HG03196 (cell line): ENCODE measurements around the gene ACSF3.
"Not testable (repeated sequence)": the region's sequence is repeated elsewhere in the genome, so short reads cannot be mapped to it uniquely, and the experiment has no call there.

Experiments
- ATAC-seq: cut with Tn5 transposase; IDR thresholded peaks from one replicate; pipeline ENCODE4 v1.9.1; 2021; ENCODE audit not compliant: unreplicated experiment

The ACSF3 gene

GRCh38 chr16:89072548-89073130 is 21.0 kb upstream of the ACSF3 start:
- ATAC-seq, result no peak

DNA sequence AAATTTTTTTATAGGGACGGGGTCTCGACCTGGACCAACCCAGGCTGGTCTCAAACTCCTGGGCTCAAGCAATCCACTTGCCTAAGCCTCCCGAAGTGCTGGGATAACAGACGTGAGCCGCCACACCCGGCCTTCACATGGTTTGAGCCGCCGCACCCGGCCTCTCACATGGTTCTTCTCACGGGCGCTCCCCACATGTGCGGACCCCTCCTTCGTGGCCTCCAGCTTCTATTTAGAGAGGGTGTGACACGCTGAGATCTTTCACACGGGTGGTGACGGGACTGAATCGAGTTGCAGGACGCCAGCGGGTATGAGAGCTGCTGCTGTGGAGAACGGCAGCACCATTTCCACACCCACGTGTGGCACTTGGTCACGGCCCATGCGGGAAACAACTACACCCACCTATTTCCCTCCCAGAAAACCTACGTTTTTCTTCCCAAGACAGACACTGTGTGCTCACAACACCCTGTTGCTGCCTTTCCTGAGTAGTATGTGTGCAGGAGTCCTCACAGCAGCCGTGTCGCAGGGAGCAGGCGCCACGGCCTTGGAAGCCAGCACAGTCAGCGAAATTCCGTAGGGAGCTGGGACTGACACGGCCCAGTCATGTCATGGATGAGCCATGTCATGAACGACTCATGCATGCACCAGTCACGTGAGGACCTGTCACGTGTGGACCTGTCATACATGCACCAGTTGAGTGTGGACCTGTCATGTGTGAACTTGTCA is 20.1 kb upstream of the ACSF3 start:
- no peak for ATAC-seq

- not testable (repeated sequence) for ATAC-seq
Measured at GRCh38 chr16:89074072-89074674, 19.5 kb upstream of the ACSF3 start.

GRCh38 chr16:89074803-89075688 is 18.6 kb upstream of the ACSF3 start:
- no peak for ATAC-seq

DNA sequence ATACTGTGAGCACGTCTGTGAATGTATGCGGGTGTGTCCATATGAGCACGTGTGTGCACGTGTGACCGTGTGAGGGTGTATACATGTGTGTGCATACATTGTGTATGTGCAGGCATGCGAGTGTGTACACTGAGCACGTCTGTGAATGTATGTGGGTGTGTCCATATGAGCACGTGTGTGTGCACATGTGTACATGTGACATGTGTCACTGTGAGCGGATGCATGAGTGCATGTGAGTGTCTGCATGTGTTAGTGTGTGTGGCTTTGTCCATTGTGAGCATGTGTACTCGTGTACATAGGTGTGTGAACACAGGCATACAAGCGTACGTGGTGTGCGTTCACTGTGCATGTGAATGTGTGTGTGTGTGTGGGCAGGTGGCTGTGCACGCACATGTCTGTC is 17.5 kb upstream of the ACSF3 start:
- ATAC-seq, result no peak

- no peak for ATAC-seq
Measured at GRCh38 chr16:89077076-89077475, 16.6 kb upstream of the ACSF3 start.

DNA sequence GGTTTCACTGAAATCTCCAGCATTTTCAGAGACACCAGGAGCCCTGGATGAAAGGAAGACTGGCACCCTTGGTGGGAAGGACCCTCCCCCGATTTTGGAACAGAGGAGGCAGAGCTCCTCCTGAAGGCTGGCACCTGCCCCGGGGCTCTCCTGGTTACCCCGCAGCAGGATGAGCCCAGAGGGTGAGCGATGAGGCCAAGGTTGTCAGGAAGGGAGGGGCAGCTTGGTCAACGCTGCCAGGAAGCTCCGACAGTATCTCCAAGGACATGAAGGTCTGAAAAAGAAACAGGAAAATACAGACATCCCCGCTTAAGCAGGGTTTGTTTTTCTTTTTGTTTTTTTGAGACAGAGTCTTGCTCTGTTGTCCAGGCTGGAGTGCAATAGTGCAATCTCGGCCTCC is 15.5 kb upstream of the ACSF3 start:
- no peak for ATAC-seq

DNA sequence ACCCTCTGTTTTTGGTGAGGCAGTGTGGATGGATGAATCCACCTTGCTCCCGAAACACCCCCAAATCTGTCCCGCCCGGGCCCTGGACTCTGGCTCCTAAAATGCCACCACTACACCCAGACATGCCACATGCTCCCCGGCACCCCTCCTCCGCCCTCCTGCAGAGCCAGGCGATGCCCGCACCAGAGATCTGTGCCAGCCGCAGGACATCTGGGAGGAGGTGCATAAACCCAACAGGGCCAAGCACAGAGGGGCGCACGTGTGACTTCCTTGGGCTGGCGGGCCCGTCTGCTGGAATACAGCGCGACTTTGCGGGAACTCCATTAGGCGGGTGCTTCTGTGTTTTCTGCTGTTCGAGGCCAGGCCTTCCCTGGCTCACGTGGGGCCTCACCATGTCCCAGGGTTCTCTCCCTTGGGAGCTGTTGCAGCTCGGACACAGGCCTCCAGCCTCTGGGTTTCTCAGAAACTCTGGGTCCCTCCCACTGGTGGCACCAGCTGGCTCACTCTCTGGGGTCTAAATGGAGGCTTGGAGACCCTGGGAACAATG is 14.1 kb upstream of the ACSF3 start:
- ATAC-seq, result no peak

GRCh38 chr16:89080196-89080853 is 13.3 kb upstream of the ACSF3 start:
- no peak for ATAC-seq

DNA sequence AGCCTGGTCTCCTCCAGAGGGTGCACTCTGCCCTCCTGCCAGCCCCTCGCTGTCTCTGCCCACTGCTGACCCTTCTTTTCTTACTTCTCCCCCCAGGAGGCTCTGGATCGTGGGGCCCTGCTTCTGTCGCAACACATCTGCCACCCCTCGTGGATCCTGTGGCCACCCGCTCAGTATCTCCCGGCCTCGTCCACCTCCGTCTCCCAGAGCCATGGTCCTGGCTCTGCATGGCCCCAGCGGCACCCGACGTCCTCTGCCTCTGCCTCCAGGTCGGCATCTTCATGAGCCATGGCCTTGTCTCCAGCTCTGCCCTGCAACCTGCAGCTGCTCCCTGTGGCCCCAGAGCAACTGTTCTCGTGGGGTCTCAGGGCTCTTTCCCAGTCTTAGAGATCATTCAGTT is 12.1 kb upstream of the ACSF3 start:
- no peak for ATAC-seq

DNA sequence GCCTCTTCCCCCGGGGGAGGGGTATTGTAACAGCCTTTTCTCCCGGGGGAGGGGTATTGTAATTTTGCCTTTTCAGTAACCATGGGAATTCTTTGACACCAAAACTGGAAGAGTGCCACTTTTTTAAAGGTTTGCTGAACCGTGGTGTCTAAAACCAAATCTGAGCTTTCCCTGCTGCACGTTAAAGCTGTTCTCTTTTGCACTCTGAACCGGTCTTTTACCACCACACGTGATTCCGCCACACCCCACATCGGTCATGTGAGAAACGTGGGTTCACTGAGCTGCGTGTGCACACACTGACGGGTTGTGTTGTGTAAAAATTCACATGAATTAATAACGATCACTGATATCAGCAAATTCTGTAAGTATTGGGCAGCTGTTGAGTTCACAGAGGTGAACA is 9.2 kb upstream of the ACSF3 start:
- no peak for ATAC-seq

DNA sequence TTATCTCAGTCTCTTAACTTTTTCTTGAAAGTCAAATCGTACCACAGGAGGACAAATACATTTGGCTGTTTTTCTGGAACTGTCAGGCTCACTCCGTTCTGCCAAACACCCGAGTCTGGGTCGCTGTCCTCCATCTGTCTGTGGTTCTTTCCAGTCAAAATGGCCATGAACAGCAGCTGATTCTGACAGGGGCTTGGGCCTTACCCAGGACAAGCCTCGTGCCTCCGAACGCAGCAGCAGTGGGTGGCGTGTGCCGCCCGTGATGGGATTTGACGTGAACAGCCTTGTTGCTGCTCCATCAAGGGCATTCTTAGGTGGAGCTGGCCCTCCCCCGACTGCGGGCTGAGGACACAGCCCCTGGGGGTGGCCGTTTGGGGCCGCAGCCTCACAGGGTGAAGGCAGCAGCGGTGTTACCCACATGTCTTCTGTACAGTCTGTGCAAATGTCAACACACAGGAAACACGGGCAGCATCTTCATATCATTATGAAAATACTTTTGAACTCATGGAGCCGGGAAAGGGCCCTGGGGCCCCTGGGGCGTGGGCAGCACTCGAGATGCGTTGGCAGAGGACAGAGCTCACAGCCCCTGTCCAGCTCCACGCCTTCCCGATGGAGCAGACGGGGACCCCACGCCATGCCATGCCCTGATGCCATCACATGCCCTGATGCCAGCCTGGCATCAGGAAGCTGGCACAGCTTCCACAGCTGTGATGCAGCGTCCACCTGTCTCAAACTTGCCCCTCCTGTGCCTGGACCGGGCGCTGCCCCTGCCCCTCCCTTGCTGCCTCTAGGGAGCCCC is 8.6 kb upstream of the ACSF3 start:
- no peak for ATAC-seq

DNA sequence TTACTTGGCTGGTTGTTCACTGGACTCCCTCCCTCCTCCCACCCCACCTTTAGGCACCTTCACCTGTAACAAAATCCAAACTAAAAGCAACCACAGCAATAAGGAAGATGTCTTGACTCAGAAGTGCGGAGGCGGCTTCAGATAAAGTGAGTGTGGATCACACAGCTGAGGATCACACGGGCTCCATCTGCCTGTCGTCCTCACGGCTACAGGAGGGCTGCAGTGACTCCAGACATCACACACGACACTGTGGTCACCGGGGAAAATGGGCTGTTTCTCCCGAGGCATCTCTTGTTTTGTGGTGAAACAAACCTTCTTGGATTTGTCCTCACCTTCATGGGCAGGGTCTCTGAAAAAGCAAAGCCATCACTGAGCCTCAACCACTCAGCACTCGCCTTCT is 7.9 kb upstream of the ACSF3 start:
- ATAC-seq, result no peak

DNA sequence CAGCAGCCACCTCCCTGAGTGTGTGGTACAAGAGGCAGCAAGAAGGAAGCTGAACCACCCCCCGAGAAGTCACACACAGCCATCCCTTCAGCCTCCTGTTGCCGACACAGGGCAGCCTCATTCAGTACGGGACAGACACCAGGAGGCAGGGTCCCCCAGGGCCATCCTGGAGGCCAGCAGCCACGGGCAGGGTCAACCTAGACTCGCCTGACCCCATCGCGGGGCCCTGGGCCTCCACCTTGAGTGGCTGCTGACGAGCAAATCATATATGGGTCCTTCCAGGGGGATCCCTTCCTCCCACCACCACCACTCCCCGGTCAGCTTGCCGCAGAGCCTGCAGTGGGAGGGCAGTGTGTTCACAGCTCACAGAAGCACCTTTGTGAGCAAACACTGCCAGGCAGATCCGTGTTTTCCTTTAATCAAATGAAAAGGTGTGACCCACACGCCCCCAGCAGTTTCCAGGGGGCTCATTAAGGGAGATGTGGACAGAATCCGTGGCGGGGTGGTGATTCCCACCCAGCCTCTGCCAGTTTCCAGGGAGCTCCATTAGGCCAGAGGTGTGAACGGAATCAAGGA is 5.6 kb upstream of the ACSF3 start:
- ATAC-seq, result no peak

DNA sequence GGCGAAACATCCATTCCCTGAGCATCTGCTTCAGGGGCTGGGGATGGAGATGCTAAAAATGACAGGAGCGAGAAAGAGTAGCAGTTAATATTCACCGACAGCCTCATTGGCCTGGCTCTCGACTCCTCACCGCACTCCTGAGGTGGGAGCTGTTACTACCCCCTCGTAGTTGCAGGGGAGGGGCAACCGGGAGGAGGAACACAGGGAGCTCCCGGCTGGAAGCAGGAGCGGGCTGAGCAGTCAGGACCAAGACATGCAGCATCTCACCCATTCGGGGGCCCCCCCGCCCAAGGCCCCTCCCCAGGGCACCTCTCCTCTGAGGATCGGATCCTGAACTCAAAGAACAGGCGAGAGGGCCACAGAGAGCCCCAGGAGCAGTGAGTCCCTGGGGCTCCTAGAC is 4.5 kb upstream of the ACSF3 start:
- no peak for ATAC-seq

GRCh38 chr16:89090182-89090630 is 3.4 kb upstream of the ACSF3 start:
- no peak for ATAC-seq

DNA sequence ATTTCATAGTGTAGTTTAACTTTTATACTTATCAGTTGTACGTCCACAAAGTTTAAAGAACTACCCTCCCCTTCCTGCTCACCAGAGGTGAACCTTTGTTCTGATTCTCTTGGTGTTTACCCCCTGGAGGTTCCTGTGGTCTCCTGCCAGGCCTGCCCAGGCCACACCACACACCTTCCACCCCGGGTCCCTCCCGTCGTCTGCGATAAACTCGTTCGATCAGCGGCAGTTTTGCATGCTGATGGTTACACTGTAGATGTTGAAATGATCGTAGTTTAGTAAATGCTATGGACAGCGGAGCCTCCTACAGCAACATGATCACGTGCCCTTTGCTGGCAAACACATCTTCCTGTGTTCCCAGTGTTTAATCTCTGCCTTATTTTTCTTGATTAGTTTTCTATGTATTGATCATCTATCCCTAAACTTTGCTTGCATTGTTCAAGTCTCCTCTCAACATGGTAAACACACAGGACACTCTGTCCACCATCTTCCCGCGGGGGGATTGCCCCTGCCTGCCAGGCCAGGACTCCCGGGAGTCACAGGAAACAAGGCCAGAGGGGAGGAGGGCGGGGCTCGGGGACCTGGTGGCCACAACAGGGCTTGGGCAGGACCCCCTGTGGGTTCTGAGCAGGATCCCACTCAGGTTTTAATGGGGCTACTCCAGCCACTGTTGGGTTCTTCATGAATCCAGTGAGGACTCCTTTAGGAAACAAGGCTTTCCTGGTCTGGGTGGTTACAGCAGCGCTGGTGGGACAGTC is 2.8 kb upstream of the ACSF3 start:
- ATAC-seq, result no peak

- ATAC-seq, result no peak
Measured at GRCh38 chr16:89092013-89092412, 1.6 kb upstream of the ACSF3 start.

DNA sequence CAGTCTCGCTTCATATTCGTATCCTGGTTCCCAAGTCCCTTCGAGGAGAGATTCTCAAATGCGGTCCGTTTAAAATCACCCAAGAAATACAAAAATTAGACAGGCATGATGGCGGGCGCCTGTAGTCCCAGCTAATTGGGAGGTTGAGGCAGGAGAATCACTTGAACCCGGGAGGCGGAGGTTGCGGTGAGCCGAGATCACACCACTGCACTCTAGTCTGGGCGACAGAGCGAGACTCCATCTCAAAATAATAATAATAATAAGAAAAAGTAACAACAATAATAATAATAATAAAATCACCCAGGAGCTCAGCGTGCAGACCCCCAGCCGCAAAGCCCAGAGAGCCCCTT is 425 bp upstream of the ACSF3 start:
- not testable (repeated sequence) for ATAC-seq
